Mesodermal cell (in vitro differentiated cells): ENCODE data around the gene PIGM.
"Not testable (repeated sequence)": the region's sequence is repeated elsewhere in the genome, so short reads cannot be mapped to it uniquely, and the experiment has no call there.

Source experiments
- H3K27ac ChIP-seq: 2 replicates; pipeline ENCODE4 v1.7.0; 2013; ENCODE audit warnings: mild to moderate bottlenecking, low read depth, low read length, moderate library complexity; ENCODE audit not compliant: severe bottlenecking
- H3K36me3 ChIP-seq: 2 replicates; pipeline ENCODE4 v1.7.1; 2013; ENCODE audit warnings: mild to moderate bottlenecking, low read length, moderate library complexity; ENCODE audit not compliant: control insufficient read depth, insufficient read depth
- H3K4me1 ChIP-seq: one replicate; pipeline ENCODE4 v1.7.1; 2013; ENCODE audit warnings: mild to moderate bottlenecking, low read length; ENCODE audit not compliant: insufficient read depth, control insufficient read depth, poor library complexity, severe bottlenecking
- H3K4me3 ChIP-seq: 2 replicates; pipeline ENCODE4 v1.7.0; 2013; ENCODE audit warnings: low read length, control low read depth, mild to moderate bottlenecking; ENCODE audit not compliant: insufficient read depth, poor library complexity, severe bottlenecking; ENCODE audit errors: extremely low read depth
- H3K9me3 ChIP-seq: 2 replicates; pipeline ENCODE4 v1.7.1; 2013; ENCODE audit warnings: mild to moderate bottlenecking, low read length, moderate library complexity; ENCODE audit not compliant: control insufficient read depth
- WGBS, 2 experiments: methylation state at CpG; one replicate each; pipeline ENCODE4 v1.1.5; 2013; ENCODE audit warnings: missing lambda C conversion rate in 2 of 2; ENCODE audit not compliant: insufficient coverage in 2 of 2; 5-methylcytosine and 5-hydroxymethylcytosine counted together

Gene PIGM

GRCh38 chr1:160058087-160058486, 26.3 kb upstream of the PIGM start:
- no peaks in the 10 kb centered on the region for H3K36me3 ChIP-seq
- 0 to 25% methylated on average over 1 to 2 of the region's 2 CpGs for WGBS, 2 experiments

GRCh38 chr1:160056648-160057169, 24.9 kb upstream of the PIGM start:
- H3K9me3 ChIP-seq = no peaks in the 10 kb centered on the region
- no peak overlapping the region for H3K27ac ChIP-seq
- WGBS, 2 experiments = 80 to 100% methylated on average over 1 of the region's 1 CpG
- H3K36me3 ChIP-seq = no peaks in the 10 kb centered on the region
- H3K4me3 ChIP-seq = no peak overlapping the region
- H3K4me1 ChIP-seq = no peaks in the 10 kb centered on the region

More at GRCh38 chr1:160058087-160058486, 26.3 kb upstream of the PIGM start:
- Histone ChIP-seq H3K4me1 (no peaks in the 10 kb centered on the region), H3K27ac (no peak overlapping the region), H3K4me3 (no peak overlapping the region), H3K9me3 (no peaks in the 10 kb centered on the region)

GRCh38 chr1:160053548-160054365, 22.0 kb upstream of the PIGM start:
- Histone ChIP-seq H3K4me1 (no peaks in the 10 kb centered on the region), H3K4me3 (no peak overlapping the region), H3K36me3 (no peaks in the 10 kb centered on the region), H3K9me3 (no peaks in the 10 kb centered on the region), H3K27ac (no peak overlapping the region)
- WGBS, 2 experiments = 79 to 86% methylated on average over 5 to 6 of the region's 7 CpGs

GRCh38 chr1:160052936-160053335, 21.1 kb upstream of the PIGM start:
- no peaks in the 10 kb centered on the region for H3K36me3 ChIP-seq
- H3K27ac ChIP-seq = no peak overlapping the region
- H3K4me1 ChIP-seq = no peaks in the 10 kb centered on the region
- H3K9me3 ChIP-seq = no peaks in the 10 kb centered on the region
- 80 to 83% methylated on average over 1 to 5 of the region's 6 CpGs for WGBS, 2 experiments
- no peak overlapping the region for H3K4me3 ChIP-seq

- Histone ChIP-seq H3K36me3 (no peaks in the 10 kb centered on the region), H3K4me3 (no peak overlapping the region), H3K27ac (no peak overlapping the region), H3K9me3 (no peaks in the 10 kb centered on the region), H3K4me1 (peaks cover 7% of the 10 kb centered on the region)
- 83 to 100% methylated on average over 1 of the region's 1 CpG for WGBS, 2 experiments
Observed at GRCh38 chr1:160050619-160051018, 18.8 kb upstream of the PIGM start.

GRCh38 chr1:160050182-160050581, 18.4 kb upstream of the PIGM start:
- not testable (repeated sequence) for H3K36me3 ChIP-seq, H3K4me1 ChIP-seq, H3K9me3 ChIP-seq, H3K4me3 ChIP-seq, H3K27ac ChIP-seq
- 93 to 94% methylated on average over 1 of the region's 2 CpGs for WGBS, 2 experiments

GRCh38 chr1:160049101-160049500, 17.3 kb upstream of the PIGM start:
- Histone ChIP-seq H3K4me3 (no peak overlapping the region), H3K27ac (no peak overlapping the region), H3K4me1 (peaks cover 7% of the 10 kb centered on the region), H3K36me3 (no peaks in the 10 kb centered on the region), H3K9me3 (no peaks in the 10 kb centered on the region)
- 83 to 85% methylated on average over 3 of the region's 3 CpGs for WGBS, 2 experiments

GRCh38 chr1:160048335-160048734, 16.5 kb upstream of the PIGM start:
- Histone ChIP-seq H3K27ac (no peak overlapping the region), H3K9me3 (no peaks in the 10 kb centered on the region), H3K4me1 (peaks cover 7% of the 10 kb centered on the region), H3K4me3 (no peak overlapping the region), H3K36me3 (no peaks in the 10 kb centered on the region)

GRCh38 chr1:160047111-160047991, 15.6 kb upstream of the PIGM start:
- WGBS, 2 experiments = 77 to 90% methylated on average over 6 to 9 of the region's 9 CpGs
- no peaks in the 10 kb centered on the region for H3K9me3 ChIP-seq
- no peak overlapping the region for H3K4me3 ChIP-seq
- H3K4me1 ChIP-seq = peaks cover 7% of the 10 kb centered on the region
- no peaks in the 10 kb centered on the region for H3K36me3 ChIP-seq
- no peak overlapping the region for H3K27ac ChIP-seq

- Histone ChIP-seq H3K9me3 (no peaks in the 10 kb centered on the region), H3K4me3 (no peak overlapping the region), H3K36me3 (no peaks in the 10 kb centered on the region), H3K4me1 (peaks cover 7% of the 10 kb centered on the region), H3K27ac (no peak overlapping the region)
- WGBS, 2 experiments = 11 to 18% methylated on average over 6 to 9 of the region's 11 CpGs
Observed at GRCh38 chr1:160046494-160047110, 14.8 kb upstream of the PIGM start.
